Frontal cortex (tissue), 4 donors: ENCODE data around the gene FARP1. TPM values are rescaled to one million over a fixed set of nuclear protein-coding genes. Genes with fewer than 3 reads are reported as not detected.
"Not testable (repeated sequence)": the region's sequence is repeated elsewhere in the genome, so short reads cannot be mapped to it uniquely, and the experiment has no call there.

Experiments
- DNase-seq, 2 donors: peaks; one replicate each; pipeline ENCODE4 v3.0.0; 2012; ENCODE audit warnings: low spot score in 2 of 2
- FAIRE-seq: peaks from 2 replicates; lab custom pipeline; 2012; peaks lifted over from hg19 to GRCh38; lab: Jason Lieb, UNC
- total RNA-seq: library from RNA; depleted of rRNA; stranded (reverse); fragments of >200 nt; gene quantifications from one replicate; pipeline ENCODE4 v1.2.3, GENCODE V29; 2014
- donor health status: control.
- donor health status: control.
- donor health status: control.

Gene FARP1
- total RNA-seq, 1 donor from 2014 or later, result 92.5 TPM

GRCh38 chr13:98242403-98242802, 99.5 kb downstream of the FARP1 start:
- FAIRE-seq, result no peak

GRCh38 chr13:98243929-98244272, 101.0 kb downstream of the FARP1 start:
- DNase-seq (no peak), FAIRE-seq (no peak)

More at GRCh38 chr13:98242403-98242802, 99.5 kb downstream of the FARP1 start:
- no peak for DNase-seq

- FAIRE-seq (no peak), DNase-seq (no peak)
Measured at GRCh38 chr13:98246538-98247172, 103.8 kb downstream of the FARP1 start.

GRCh38 chr13:98251708-98252107, 108.8 kb downstream of the FARP1 start:
- DNase-seq (no peak), FAIRE-seq (no peak)

GRCh38 chr13:98252931-98253470, 110.1 kb downstream of the FARP1 start:
- no peak for FAIRE-seq
- no peak for DNase-seq

- no peak for DNase-seq
- no peak for FAIRE-seq
Measured at GRCh38 chr13:98253526-98253925, 110.6 kb downstream of the FARP1 start.

- FAIRE-seq (no peak), DNase-seq (no peak)
Measured at GRCh38 chr13:98254513-98254912, 111.6 kb downstream of the FARP1 start.

GRCh38 chr13:98258226-98258625, 115.3 kb downstream of the FARP1 start:
- no peak for DNase-seq
- FAIRE-seq, result no peak

GRCh38 chr13:98260357-98261164, 117.7 kb downstream of the FARP1 start:
- DNase-seq, result no peak
- FAIRE-seq, result no peak

- no peak for DNase-seq
- no peak for FAIRE-seq
Measured at GRCh38 chr13:98261165-98261702, 118.3 kb downstream of the FARP1 start.

GRCh38 chr13:98262292-98262691, 119.4 kb downstream of the FARP1 start:
- DNase-seq (no peak), FAIRE-seq (no peak)

GRCh38 chr13:98263841-98264240, 120.9 kb downstream of the FARP1 start:
- no peak for FAIRE-seq
- no peak for DNase-seq

- FAIRE-seq (no peak), DNase-seq (no peak)
Measured at GRCh38 chr13:98264877-98265276, 122.0 kb downstream of the FARP1 start.

GRCh38 chr13:98265692-98266551, 123.0 kb downstream of the FARP1 start:
- no peak for FAIRE-seq
- no peak for DNase-seq

GRCh38 chr13:98267080-98267912, 124.4 kb downstream of the FARP1 start:
- no peak for FAIRE-seq

GRCh38 chr13:98269386-98269785, 126.5 kb downstream of the FARP1 start:
- FAIRE-seq, result no peak
- DNase-seq, result no peak

More at GRCh38 chr13:98267080-98267912, 124.4 kb downstream of the FARP1 start:
- no peak for DNase-seq

- no peak for DNase-seq
- no peak for FAIRE-seq
Measured at GRCh38 chr13:98270819-98271218, 127.9 kb downstream of the FARP1 start.

GRCh38 chr13:98271646-98272045, 128.8 kb downstream of the FARP1 start:
- not testable (repeated sequence) for FAIRE-seq, DNase-seq

GRCh38 chr13:98272549-98272948, 129.7 kb downstream of the FARP1 start:
- DNase-seq, result no peak
- no peak for FAIRE-seq
